HepG2 (cell line): ENCODE data around the gene LMTK2. TPM values are rescaled to one million over a fixed set of nuclear protein-coding genes. Genes with fewer than 3 reads are reported as not detected.

Experiments used
- CENPBD1 ChIP-seq: sonication (generic); formaldehyde crosslinking; IDR thresholded peaks from 2 replicates; pipeline ENCODE4 v1.8.0; 2022; ENCODE audit warnings: missing genetic modification reagents, low read depth, mild to moderate bottlenecking, borderline replicate concordance
- FOXP1 ChIP-seq, 2 experiments: fragments of 450-650 bp in 1 of 2; IDR thresholded peaks; 2 replicates each; pipeline ENCODE4 v1.6.1; 2017 to 2018; ENCODE audit warnings: antibody characterized with exemption in 1 of 2
- HBP1 ChIP-seq: IDR thresholded peaks from 2 replicates; pipeline ENCODE4 v1.6.1; 2016; ENCODE audit warnings: low read depth, control low read depth
- IKZF1 ChIP-seq: fragments of 450-650 bp; IDR thresholded peaks from 2 replicates; pipeline ENCODE4 v1.7.1; 2016
- MBD4 ChIP-seq: IDR thresholded peaks from 2 replicates; pipeline ENCODE4 v1.6.1; 2012; ENCODE audit warnings: low read length, inconsistent platforms, borderline replicate concordance
- NR2F6 ChIP-seq, 2 experiments: IDR thresholded peaks; 2 replicates each; pipeline ENCODE4 v1.6.1; 2016; ENCODE audit warnings: antibody characterized with exemption in 1 of 2, mild to moderate bottlenecking in 1 of 2
- SMAD9 ChIP-seq: sonication (generic); formaldehyde crosslinking; IDR thresholded peaks from 2 replicates; pipeline ENCODE4 v1.5.1; 2020; ENCODE audit warnings: mild to moderate bottlenecking, missing genetic modification reagents
- SPEN ChIP-seq: sonication (generic); formaldehyde crosslinking; IDR thresholded peaks from 2 replicates; pipeline ENCODE4 v1.5.1; 2020; ENCODE audit warnings: low read depth, mild to moderate bottlenecking, missing genetic modification reagents
- ZHX2 ChIP-seq, 2 experiments: sonication (generic) in 1 of 2; formaldehyde crosslinking in 1 of 2; IDR thresholded peaks; 2 replicates each; pipeline versions ENCODE4 v1.6.1 to v1.9.0; 2014 to 2022; ENCODE audit warnings: antibody characterized with exemption in 1 of 2, borderline replicate concordance in 1 of 2, inconsistent platforms in 1 of 2, low read depth in 1 of 2, missing genetic modification reagents in 1 of 2
- ZNF605 ChIP-seq: sonication (generic); formaldehyde crosslinking; IDR thresholded peaks from 2 replicates; pipeline ENCODE4 v1.8.0; 2022; ENCODE audit warnings: mild to moderate bottlenecking, missing genetic modification reagents
- ZNF616 ChIP-seq: sonication (generic); formaldehyde crosslinking; IDR thresholded peaks from 2 replicates; pipeline ENCODE4 v1.5.0; 2020; ENCODE audit warnings: low read depth, mild to moderate bottlenecking, missing genetic modification reagents
- ZNF878 ChIP-seq: sonication (generic); formaldehyde crosslinking; IDR thresholded peaks from 2 replicates; pipeline ENCODE4 v1.8.1; 2023; ENCODE audit warnings: mild to moderate bottlenecking, missing genetic modification reagents, moderate library complexity
- ZSCAN21 ChIP-seq: sonication (generic); formaldehyde crosslinking; IDR thresholded peaks from 2 replicates; pipeline ENCODE4 v1.8.0; 2022; ENCODE audit warnings: mild to moderate bottlenecking, missing genetic modification reagents, moderate library complexity, borderline replicate concordance
- ZSCAN25 ChIP-seq: sonication (generic); formaldehyde crosslinking; IDR thresholded peaks from 2 replicates; pipeline ENCODE4 v1.8.0; 2022; ENCODE audit warnings: mild to moderate bottlenecking, missing genetic modification reagents
- polyA plus RNA-seq, 8 experiments: library from polyadenylated mRNA; depleted of rRNA in 3 of 8; stranded (reverse) in 7 of 8; unstranded in 1 of 8; fragments of >200 nt; fragmentation: Illumina TruSeq in 4 of 8; extraction: Trizol in 4 of 8; gene quantifications; 2 replicates each; pipeline versions ENCODE4 v1.2.1 to v1.2.3, GENCODE V29; 2011 to 2016; ENCODE audit warnings: low read depth in 4 of 8, missing spikeins in 1 of 8, mixed read lengths in 1 of 8; ENCODE audit not compliant: insufficient read depth in 1 of 8
- total RNA-seq, 5 experiments: library from RNA; depleted of rRNA; stranded (reverse); fragments of >200 nt; fragmentation: Illumina TruSeq; extraction: Trizol; gene quantifications; 2 replicates each; pipeline ENCODE4 v1.2.3, GENCODE V29; 2016; ENCODE audit warnings: low read depth in 1 of 5
- TF ChIP-seq, protein P1 (sequence below): sonication (generic); formaldehyde crosslinking; IDR thresholded peaks from 2 replicates; pipeline ENCODE4 v1.8.0; 2022; ENCODE audit warnings: missing genetic modification reagents, mild to moderate bottlenecking, moderate library complexity, borderline replicate concordance
- TF ChIP-seq, protein P2 (sequence below): sonication (generic); formaldehyde crosslinking; IDR thresholded peaks from 2 replicates; pipeline ENCODE4 v1.8.1; 2023; ENCODE audit warnings: missing genetic modification reagents, inconsistent platforms, borderline replicate concordance

LMTK2 gene
- total and polyA plus RNA-seq, 2 of the 13 experiments (the other 11 are each of a cell fraction or from before 2014, with no cell fraction given): 9.5 to 11.7 TPM

- peak; percentile 66 for TF ChIP-seq HBP1 (CRISPR knock-in tag)
- no peak; the same call in 1 of the 2 replicates for TF ChIP-seq ZHX2 (IDR thresholded peaks at IDR 0.05; ENCODE audit: low read depth)
- TF ChIP-seq ZHX2 (CRISPR knock-in tag; IDR thresholded peaks at IDR 0.05; ENCODE audit: borderline replicate concordance): no peak
- no peak; the same call in 1 of the 2 replicates for TF ChIP-seq ZSCAN21 (CRISPR knock-in tag)
- no peak for TF ChIP-seq MBD4
- TF ChIP-seq, protein P1, sequence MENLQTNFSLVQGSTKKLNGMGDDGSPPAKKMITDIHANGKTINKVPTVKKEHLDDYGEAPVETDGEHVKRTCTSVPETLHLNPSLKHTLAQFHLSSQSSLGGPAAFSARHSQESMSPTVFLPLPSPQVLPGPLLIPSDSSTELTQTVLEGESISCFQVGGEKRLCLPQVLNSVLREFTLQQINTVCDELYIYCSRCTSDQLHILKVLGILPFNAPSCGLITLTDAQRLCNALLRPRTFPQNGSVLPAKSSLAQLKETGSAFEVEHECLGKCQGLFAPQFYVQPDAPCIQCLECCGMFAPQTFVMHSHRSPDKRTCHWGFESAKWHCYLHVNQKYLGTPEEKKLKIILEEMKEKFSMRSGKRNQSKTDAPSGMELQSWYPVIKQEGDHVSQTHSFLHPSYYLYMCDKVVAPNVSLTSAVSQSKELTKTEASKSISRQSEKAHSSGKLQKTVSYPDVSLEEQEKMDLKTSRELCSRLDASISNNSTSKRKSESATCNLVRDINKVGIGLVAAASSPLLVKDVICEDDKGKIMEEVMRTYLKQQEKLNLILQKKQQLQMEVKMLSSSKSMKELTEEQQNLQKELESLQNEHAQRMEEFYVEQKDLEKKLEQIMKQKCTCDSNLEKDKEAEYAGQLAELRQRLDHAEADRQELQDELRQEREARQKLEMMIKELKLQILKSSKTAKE (CRISPR knock-in tag): no peak
- TF ChIP-seq IKZF1: no peak
- peak; percentile 62; the same call in 1 of the 2 replicates for TF ChIP-seq ZSCAN25 (CRISPR knock-in tag)
- peak; percentile 30; the same call in 1 of the 2 replicates for TF ChIP-seq NR2F6 (IDR thresholded peaks at IDR 0.05)
- TF ChIP-seq NR2F6 (CRISPR knock-in tag; IDR thresholded peaks at IDR 0.05): peak; percentile 94
- no peak for TF ChIP-seq CENPBD1 (CRISPR knock-in tag)
- peak; percentile 91 for TF ChIP-seq SPEN
- 0 out of 2 replicates have a peak, but pooled peaks have one; percentile 72 for TF ChIP-seq ZNF616 (CRISPR knock-in tag)
- no peak for TF ChIP-seq ZNF605 (CRISPR knock-in tag)
- TF ChIP-seq, protein P2, sequence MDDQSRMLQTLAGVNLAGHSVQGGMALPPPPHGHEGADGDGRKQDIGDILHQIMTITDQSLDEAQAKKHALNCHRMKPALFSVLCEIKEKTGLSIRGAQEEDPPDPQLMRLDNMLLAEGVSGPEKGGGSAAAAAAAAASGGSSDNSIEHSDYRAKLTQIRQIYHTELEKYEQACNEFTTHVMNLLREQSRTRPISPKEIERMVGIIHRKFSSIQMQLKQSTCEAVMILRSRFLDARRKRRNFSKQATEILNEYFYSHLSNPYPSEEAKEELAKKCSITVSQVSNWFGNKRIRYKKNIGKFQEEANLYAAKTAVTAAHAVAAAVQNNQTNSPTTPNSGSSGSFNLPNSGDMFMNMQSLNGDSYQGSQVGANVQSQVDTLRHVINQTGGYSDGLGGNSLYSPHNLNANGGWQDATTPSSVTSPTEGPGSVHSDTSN (CRISPR knock-in tag): no peak
- TF ChIP-seq ZNF878 (CRISPR knock-in tag): no peak
- TF ChIP-seq SMAD9: 0 out of 2 replicates have a peak, but pooled peaks have one; percentile 39
- no peak for TF ChIP-seq FOXP1 (IDR thresholded peaks at IDR 0.05)
- TF ChIP-seq FOXP1 (CRISPR knock-in tag; IDR thresholded peaks at IDR 0.05): no peak
Observed at GRCh38 chr7:98251601-98252424, 145.2 kb downstream of the LMTK2 start, which contains the start of gene TECPR1 (continued).
